Activated T-helper 1 cell treated with anti-CD3 and anti-CD28 coated beads, Interleukin-2, amount 50 U/mL, for 16 hours (primary cell): ENCODE measurements around the gene LAD1.

Source experiments
- DNase-seq, 2 donors: peaks; one replicate each; pipeline ENCODE4 v3.0.0-alpha.2; 2020; ENCODE audit warnings: low read depth in 1 of 2, low spot score in 1 of 2

The LAD1 gene

GRCh38 chr1:201365251-201365650 is 33.9 kb downstream of the LAD1 start:
- no peak for DNase-seq

GRCh38 chr1:201364808-201365105 is 34.4 kb downstream of the LAD1 start:
- DNase-seq: no peak

- DNase-seq: no peak
Measured at GRCh38 chr1:201363467-201363866, 35.7 kb downstream of the LAD1 start.

GRCh38 chr1:201362906-201363305 is 36.2 kb downstream of the LAD1 start:
- DNase-seq: no peak

GRCh38 chr1:201361652-201362504 is 37.2 kb downstream of the LAD1 start:
- no peak for DNase-seq

GRCh38 chr1:201360901-201361651 is 38.0 kb downstream of the LAD1 start:
- DNase-seq: no peak

GRCh38 chr1:201360486-201360885 is 38.6 kb downstream of the LAD1 start:
- no peak for DNase-seq

- no peak for DNase-seq
Measured at GRCh38 chr1:201359873-201360210, 39.3 kb downstream of the LAD1 start.

GRCh38 chr1:201359031-201359872 is 39.9 kb downstream of the LAD1 start:
- DNase-seq: no peak

- no peak for DNase-seq
Measured at GRCh38 chr1:201358596-201358995, 40.5 kb downstream of the LAD1 start.

GRCh38 chr1:201357636-201358348 is 41.3 kb downstream of the LAD1 start:
- no peak for DNase-seq

- no peak for DNase-seq
Measured at GRCh38 chr1:201357211-201357610, 41.9 kb downstream of the LAD1 start.

GRCh38 chr1:201356701-201357100 is 42.4 kb downstream of the LAD1 start:
- no peak for DNase-seq

- DNase-seq: no peak
Measured at GRCh38 chr1:201356236-201356635, 42.9 kb downstream of the LAD1 start.

- no peak for DNase-seq
Measured at GRCh38 chr1:201355471-201355870, 43.7 kb downstream of the LAD1 start.

- DNase-seq: no peak
Measured at GRCh38 chr1:201354901-201355295, 44.2 kb downstream of the LAD1 start.

- no peak for DNase-seq
Measured at GRCh38 chr1:201354151-201354900, 44.8 kb downstream of the LAD1 start.

- DNase-seq: no peak
Measured at GRCh38 chr1:201353186-201353940, 45.8 kb downstream of the LAD1 start.

GRCh38 chr1:201351617-201352016 is 47.5 kb downstream of the LAD1 start:
- no peak for DNase-seq

- DNase-seq: no peak
Measured at GRCh38 chr1:201350884-201351283, 48.2 kb downstream of the LAD1 start.
